ENCODE data around the gene ETAA1.

DNA sequence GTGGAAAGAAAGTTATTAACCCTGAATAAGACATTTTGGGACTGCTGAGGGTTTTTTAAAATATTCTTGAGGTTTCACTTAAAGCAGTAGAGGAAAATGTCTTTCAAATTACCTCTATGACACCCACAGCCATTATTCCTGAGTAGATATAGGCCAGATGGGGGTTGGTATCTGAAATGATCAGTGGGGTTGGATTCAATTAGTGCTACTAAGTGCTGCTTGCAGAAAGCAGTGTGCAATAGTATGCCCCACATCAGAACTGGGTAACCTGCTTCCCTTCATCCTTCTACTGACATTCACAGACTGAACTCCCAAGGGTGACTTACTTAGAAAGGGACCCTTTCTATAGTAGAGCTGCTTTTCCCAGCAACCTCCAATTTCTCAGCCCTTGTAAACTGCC is 7.3 kb upstream of the ETAA1 start:
- no peak for TF ChIP-seq SP1 (IDR thresholded peaks at IDR 0.05; ENCODE audit: low read depth, low read length)
- TF ChIP-seq CTCF (IDR thresholded peaks at IDR 0.05; ENCODE audit: control extremely low read depth in 1 of 3, insufficient read depth in 1 of 3, low read depth in 1 of 3, low read length in 3 of 3): no peak
- no peak for TF ChIP-seq HDAC6 (IDR thresholded peaks at IDR 0.05; ENCODE audit: low read depth, low read length)
- no peak for TF ChIP-seq POLR2A (IDR thresholded peaks at IDR 0.05; ENCODE audit: control extremely low read depth in 1 of 2, low read depth in 2 of 2, low read length in 2 of 2)
- no peak for TF ChIP-seq YY1 (IDR thresholded peaks at IDR 0.05; ENCODE audit: low read depth, low read length)
- no peak for TF ChIP-seq JUN (IDR thresholded peaks at IDR 0.05; ENCODE audit: low read depth, low read length)
- no peak for TF ChIP-seq USF2 (IDR thresholded peaks at IDR 0.05; ENCODE audit: low read length)
- TF ChIP-seq, protein P1, sequence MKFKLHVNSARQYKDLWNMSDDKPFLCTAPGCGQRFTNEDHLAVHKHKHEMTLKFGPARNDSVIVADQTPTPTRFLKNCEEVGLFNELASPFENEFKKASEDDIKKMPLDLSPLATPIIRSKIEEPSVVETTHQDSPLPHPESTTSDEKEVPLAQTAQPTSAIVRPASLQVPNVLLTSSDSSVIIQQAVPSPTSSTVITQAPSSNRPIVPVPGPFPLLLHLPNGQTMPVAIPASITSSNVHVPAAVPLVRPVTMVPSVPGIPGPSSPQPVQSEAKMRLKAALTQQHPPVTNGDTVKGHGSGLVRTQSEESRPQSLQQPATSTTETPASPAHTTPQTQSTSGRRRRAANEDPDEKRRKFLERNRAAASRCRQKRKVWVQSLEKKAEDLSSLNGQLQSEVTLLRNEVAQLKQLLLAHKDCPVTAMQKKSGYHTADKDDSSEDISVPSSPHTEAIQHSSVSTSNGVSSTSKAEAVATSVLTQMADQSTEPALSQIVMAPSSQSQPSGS (IDR thresholded peaks at IDR 0.05; ENCODE audit: low read length): no peak
- no peak for TF ChIP-seq EP300 (IDR thresholded peaks at IDR 0.05; ENCODE audit: borderline replicate concordance in 1 of 2, low read depth in 2 of 2, low read length in 2 of 2)
- no peak for TF ChIP-seq SRF (IDR thresholded peaks at IDR 0.05; ENCODE audit: low read depth, low read length)

Measured in H1 (cell line).